GM15510 (cell line): Measurements from ENCODE around the gene MACROD2.

ENCODE experiments used
- POLR2A ChIP-seq: IDR thresholded peaks from 3 replicates; pipeline ENCODE4 v1.6.1; 2011; ENCODE audit warnings: borderline replicate concordance; ENCODE audit not compliant: insufficient read length; ENCODE audit errors: extremely low read depth

The MACROD2 gene

DNA sequence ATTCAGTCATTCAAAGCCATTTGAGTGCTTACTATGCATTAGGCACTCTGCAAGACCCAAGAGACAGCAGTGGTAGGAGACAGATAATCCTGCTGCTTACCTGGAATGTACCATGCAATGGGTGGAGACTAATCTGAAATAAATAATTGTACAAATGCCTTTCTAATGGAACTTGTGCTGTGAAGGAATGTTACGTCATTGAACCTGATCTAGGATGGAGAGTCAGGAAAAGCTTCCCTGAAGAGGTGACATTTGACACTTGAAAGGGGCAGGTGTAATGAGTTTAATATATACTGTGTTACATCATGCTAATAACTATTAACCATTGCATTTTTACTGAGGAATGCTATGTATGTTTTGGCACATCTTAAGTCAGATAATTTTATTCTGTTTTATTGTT lies 833.1 kb downstream of the MACROD2 start:
- no peak for TF ChIP-seq POLR2A

DNA sequence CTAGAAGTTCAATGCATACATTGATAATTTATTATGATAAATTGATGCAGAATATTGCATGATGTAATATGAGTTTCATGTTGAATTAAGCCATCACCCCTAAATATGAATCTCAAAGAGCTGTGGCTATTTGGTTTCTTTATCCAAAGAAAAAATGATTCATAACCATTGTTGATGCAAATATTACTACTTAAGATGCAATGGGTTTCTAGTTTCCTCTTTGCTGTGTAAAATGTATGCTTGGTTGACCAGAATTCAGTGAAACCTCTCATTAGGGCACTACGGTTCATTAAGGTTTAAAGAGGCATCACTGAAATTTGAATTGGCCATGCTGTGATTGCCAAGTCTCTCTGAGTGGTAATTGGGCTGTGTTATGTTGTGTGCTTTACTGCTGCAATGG lies 834.6 kb downstream of the MACROD2 start:
- TF ChIP-seq POLR2A: no peak

DNA sequence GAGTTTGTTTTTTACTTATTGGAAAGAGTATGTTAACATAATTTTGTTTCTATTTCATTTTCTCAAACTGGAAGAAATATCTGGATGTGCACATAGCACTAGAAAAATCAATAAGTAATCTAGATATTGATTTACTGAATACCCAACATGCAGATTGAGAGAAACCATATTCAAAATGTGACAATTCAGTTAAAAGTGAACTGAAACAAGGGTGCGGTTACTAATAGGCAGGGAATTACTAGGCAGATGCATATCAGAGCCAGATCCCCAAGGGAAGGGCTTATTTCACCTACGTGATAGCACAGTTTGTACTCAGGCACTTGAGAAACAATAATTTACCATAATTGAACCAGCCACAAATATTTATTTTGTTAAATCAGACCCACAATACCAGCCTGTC lies 835.1 kb downstream of the MACROD2 start:
- TF ChIP-seq POLR2A: no peak

DNA sequence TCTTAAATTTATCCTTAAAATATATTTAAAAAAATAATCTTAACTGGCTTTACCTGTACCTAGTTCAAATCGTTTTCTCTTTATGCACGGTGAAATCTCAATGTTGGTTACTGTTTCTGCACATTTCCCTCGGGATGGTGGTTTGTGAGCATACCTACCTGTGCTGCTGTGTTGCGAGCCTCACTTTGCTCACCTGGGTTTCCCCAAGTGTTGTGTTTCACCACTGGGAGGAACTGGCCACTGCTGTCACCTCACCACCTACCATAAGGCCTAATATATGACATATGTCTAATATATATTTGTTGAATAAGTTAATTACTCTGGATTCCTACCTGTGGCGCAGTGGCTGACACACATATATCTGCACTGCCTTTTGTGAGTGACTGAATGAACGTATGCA lies 835.6 kb downstream of the MACROD2 start:
- TF ChIP-seq POLR2A: no peak

DNA sequence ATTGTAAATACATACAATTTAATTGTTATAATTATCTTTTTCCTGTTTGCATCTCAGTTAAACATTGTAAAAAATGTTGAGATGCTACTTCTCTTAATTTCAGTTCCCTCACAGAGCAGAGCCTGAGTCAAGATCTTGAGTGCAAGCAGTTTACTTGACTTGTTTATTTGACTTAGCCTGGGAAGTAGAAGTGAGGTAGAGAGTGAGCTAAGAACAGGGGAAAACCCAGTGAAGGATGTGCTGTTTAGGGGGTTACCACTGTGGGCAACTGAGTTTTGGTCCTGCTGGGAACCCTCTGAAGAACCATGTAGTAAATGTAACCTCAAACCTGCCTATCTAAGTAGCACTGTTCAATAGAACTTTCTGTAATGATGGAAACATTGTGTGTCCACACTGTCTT lies 837.3 kb downstream of the MACROD2 start:
- TF ChIP-seq POLR2A: no peak

DNA sequence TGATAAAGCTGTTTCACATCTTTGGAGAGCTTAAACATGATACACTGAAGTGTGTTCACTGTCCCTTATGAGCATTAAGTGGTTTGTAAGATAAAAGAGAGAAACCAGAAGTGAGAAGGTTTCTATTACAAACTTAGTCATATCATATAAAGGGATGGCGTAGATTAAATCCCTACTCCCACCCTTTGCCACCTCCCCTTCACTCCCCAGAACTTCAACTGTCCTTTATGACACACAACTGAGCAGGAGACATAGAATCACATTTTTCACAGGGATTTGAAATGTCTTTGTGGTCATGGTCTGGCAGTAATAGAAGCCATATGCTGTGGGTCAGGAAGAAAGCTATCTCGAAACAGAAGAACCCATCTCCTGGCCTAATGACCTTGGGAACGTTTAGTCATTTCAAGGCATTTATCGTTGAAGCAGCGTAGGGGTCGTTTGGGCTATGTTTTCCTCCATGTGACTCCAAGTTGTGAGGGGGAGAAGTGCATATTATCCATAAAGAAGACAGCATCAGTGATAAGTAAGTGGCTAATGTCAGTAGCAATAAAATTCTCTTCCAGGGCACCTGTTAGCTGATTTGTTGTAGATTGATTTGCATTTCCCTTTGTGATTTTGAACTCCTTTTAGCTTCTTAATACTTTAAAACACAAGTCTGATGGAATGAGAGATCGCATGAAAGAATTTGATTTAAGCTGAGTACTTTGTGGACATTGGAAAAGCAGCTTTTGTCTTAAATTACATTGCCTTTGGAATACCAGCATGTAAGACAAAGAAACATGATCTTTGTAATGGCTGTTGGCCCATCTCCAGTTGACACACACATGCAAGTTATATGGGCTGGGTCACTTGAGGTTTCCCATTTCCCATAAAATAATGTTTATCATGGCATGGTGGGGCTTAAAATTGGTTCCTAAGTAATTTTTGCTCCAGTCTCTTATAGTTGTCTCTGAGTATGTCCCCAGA lies 843.6 kb downstream of the MACROD2 start:
- no peak for TF ChIP-seq POLR2A

DNA sequence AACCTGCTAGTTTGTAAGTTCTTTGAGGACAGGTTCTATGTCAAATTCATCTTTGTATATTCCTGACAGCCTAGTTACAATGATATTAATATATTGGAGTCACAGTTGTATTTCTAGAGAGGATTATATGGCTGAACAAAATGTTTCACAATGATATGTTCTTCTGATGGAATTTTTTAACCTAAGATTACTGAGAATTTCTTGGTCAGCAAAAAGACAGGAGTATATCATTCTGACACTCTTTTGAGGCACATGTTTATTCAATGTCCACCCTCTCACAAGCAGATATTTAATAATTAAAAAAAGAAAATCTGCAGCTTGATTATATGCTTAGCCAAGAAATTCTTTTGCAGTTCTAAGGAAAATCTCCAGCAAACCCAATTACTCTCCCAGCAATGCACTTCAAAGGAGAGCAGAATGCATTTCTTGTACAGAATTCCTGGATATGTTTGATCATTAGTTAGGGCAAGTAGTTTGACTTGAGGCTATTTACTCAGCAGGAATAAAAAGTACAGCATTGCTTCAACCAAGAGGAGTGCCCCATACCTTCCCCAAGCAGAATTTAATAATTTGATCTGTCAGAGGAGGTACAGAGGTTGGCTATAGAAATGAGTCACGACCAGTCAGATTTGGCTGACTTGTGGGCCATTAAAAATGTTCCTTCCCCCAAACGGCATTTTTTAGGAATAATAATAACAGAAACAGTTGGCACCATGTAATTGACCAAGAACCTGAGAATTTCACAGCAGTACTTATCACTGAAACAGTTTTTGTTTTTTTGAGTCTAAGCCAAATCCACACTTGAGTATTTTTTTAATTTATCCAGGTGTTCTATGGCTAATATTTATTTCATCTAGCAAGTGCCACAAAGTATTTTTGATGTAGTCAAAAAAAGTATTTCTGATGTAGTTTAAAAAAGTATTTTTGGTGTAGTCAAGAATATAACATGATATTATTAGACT lies 850.2 kb downstream of the MACROD2 start:
- no peak for TF ChIP-seq POLR2A

DNA sequence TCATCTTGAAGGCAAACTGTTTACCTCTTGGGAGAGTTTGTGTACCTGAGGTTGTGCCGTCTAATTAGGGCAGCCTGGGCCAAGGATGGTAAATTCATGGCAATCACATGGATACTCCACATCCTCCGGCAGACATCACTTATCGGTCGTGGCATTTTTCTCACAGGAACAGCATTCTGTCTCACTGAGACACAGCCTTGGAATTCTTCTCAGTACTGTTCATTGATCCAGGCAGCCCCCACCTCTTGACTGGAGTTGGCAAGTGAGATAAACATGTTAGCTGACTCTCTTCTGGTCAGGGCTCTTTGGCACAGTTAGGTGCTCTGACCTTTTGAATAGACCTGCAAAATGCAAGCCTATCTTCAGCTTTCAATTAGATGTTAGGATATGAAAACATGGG lies 853.5 kb downstream of the MACROD2 start:
- TF ChIP-seq POLR2A: no peak

DNA sequence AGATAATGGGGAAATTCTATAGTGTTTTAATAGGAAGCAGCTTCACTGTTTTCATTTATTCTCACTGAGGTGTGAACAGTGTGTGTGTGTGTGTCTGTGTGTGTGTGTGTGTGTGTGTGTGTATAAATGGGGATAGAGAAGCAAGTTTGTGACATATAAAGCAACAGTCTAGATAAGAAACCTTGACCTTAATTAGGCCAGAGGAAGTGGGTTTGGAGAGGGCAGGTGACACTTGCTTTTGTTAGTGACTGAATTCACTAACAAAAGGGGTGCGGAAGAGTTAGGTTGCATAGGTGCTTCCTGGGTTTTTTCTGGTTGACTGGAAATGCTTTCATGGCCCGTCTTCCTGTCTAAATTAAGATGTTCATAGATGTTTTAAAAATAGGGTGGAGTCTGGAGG lies 857.8 kb downstream of the MACROD2 start:
- no peak for TF ChIP-seq POLR2A

DNA sequence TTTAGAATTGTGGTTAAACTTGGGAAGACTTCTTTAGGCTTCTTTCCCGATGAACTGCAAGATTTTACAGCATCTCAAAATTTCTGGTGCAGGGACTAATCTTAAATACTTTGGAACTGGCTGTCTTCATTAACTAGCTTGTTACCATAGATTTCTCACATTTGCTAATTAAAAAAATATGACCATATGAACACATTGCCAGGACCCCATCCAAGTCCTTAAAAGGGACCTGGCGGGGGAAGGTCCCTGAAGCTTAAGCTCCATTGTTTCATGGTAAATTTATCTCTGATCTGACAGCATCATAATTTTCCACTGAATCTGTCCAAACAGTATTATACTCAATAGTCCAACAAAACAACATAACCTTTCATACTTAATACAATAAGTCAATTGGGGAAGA lies 859.9 kb downstream of the MACROD2 start:
- no peak for TF ChIP-seq POLR2A

DNA sequence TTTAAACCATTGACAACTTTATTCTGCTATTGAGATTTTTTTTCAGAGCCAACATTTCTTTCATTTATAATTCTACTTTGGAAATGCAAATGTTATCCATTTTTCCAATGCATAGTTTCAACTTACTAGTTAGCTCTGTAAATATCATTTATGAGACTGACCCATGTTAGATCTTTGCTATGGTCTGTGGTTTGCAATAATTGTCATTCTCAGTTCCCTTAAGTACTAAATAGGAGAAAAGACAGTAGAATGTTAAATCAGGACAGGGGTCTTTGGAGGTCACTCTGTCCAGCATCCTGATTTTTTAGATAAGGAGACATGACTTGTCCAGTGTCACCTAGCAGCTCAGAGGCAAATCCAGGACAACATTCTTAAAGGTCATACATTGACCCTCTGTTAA lies 864.3 kb downstream of the MACROD2 start:
- no peak for TF ChIP-seq POLR2A

DNA sequence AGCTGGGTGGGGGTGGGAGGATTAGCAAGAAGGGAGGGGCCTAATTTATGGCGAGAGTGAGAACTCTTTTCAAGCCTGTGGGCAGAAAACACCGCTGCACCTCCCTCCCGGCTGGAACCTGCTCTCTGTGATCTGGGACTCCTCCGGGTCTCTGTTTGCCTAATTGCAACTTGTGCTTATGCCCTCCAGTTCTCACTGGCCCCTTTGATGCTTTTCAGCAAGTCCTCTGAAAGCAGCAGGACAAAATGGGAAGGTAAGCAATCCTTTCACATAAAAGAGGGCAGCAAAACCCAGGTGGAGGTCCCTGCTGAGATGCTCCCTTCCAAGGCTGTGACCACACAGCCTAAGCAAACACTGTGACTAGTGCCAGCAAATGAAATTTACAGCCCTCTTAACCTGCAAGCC lies 865.1 kb downstream of the MACROD2 start:
- TF ChIP-seq POLR2A: no peak

DNA sequence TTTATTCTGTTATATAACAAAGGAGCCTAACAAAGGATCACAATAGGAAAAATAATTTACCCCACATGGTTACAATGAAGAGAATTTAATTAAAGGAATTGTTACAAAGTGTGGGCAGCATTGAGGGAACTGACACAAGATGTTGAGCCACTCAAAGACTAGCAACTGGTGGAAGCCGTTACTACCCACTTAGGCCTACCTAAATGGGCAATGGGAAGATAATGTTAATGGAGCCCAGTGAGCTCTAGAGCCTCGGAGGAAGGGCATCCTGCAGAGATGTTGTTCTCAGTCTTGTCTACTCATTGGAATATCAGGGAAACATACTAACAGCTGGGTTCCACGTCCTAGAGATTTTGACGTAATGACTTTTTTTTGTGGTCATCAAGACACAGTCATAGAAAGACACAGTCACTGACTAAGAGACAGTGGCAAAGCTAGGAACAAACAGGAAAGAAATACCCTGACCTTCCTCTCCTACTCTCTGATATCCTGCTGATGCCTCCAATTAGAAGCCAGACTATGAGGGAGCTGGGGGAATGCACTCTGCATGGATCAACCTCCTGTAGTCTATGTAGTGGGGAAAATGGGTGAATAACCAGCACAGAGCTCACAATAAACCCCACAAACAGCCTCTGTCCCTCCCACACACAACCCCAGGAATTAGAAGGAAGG lies 865.8 kb downstream of the MACROD2 start:
- no peak for TF ChIP-seq POLR2A

DNA sequence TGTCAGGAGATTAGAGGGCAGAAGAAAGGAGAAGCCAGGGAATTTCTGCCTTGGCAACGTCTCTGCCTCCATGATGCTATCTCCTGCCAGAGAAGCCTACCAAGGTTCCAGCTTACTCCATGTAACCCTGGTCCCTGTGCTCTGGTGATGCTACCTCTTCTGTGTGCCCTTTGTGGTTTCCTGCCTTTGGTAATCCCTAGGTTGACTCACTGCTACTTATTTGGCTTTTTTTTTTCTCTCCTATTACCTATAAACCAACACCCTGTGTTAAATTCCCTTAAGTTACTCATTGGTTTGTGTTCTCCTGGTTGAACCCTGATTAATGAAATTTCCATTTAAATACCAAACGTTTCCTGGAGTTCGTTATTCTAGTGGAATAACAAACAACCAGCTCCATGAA lies 869.9 kb downstream of the MACROD2 start:
- TF ChIP-seq POLR2A: no peak

DNA sequence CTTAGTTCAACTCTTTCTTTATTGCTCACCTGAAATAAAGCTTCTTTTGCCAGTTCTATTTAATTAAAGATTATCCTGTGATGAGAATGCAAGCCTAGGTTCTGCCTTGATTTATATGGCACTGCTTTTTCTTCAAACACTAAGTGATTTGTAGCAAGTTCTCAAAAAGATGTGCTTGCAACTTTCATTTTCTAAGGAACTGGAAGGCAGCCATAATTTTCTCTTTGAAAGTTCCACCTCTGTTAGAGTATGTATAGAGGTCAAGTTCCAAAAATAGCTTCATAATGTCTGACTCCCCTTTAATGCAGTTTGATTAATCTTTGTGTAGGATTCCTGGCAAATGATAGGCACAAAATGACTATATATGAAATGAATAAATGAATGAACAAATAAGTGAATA lies 870.4 kb downstream of the MACROD2 start:
- no peak for TF ChIP-seq POLR2A
